Sigmoid colon (tissue), 7 donors: ENCODE measurements around the gene MIOX. TPM values are rescaled to one million over a fixed set of nuclear protein-coding genes. Genes with fewer than 3 reads are reported as not detected.

Experiments used
- DNase-seq: peaks from one replicate; pipeline ENCODE4 v3.0.0-alpha.2; 2019
- H3K27ac ChIP-seq, 4 donors: fragments of 200-600 bp; sonication (generic); one replicate each; pipeline ENCODE4 v1.5.1; 2016 to 2019; ENCODE audit warnings: mild to moderate bottlenecking in 1 of 4
- H3K27me3 ChIP-seq, 3 donors: fragments of 200-600 bp; sonication (generic); one replicate each; pipeline ENCODE4 v1.5.1; 2019; ENCODE audit warnings: mild to moderate bottlenecking in 1 of 3
- H3K36me3 ChIP-seq, 4 donors: fragments of 200-600 bp; sonication (generic); one replicate each; pipeline ENCODE4 v1.5.1; 2016 to 2019
- H3K4me1 ChIP-seq, 4 donors: fragments of 200-600 bp; sonication (generic); one replicate each; pipeline ENCODE4 v1.5.1; 2017 to 2019
- H3K4me3 ChIP-seq, 4 donors: fragments of 200-600 bp; sonication (generic); one replicate each; pipeline ENCODE4 v1.5.1; 2017 to 2019; ENCODE audit warnings: mild to moderate bottlenecking in 2 of 4, moderate library complexity in 1 of 4
- H3K9me3 ChIP-seq, 4 donors: fragments of 200-600 bp in 3 of 4; sonication (generic) in 3 of 4; one replicate each; pipeline versions ENCODE4 v1.5.1 to v1.6.1; 2013 to 2019
- EP300 ChIP-seq, 4 donors: sonication (generic); formaldehyde crosslinking; IDR thresholded peaks; one replicate each; pipeline ENCODE4 v1.6.1; 2017; ENCODE audit warnings: antibody characterized with exemption in 4 of 4
- POLR2A ChIP-seq, 2 donors: fragments of 450-650 bp; IDR thresholded peaks; one replicate each; pipeline ENCODE4 v1.6.1; 2016; ENCODE audit warnings: antibody characterized with exemption in 2 of 2, mild to moderate bottlenecking in 2 of 2, moderate library complexity in 2 of 2
- POLR2AphosphoS5 ChIP-seq, 4 donors: sonication (generic); formaldehyde crosslinking; IDR thresholded peaks; one replicate each; pipeline ENCODE4 v1.6.1; 2017; ENCODE audit warnings: antibody characterized with exemption in 4 of 4
- WGBS, 2 donors: extraction: QIAGEN DNeasy Blood & Tissue Kit; methylation state at CpG; one replicate each; pipeline ENCODE4 v1.1.7; 2013; 5-methylcytosine and 5-hydroxymethylcytosine counted together
- intact Hi-C: fragments of 100-400 bp; cut with DNase I; formaldehyde crosslinking; loops from one replicate; pipeline ENCODE4 v1.15.1; 2023
- polyA plus RNA-seq, 3 donors: library from polyadenylated mRNA; stranded (reverse); fragments of 200-250 nt; gene quantifications; one replicate each; pipeline ENCODE4 v1.2.3, GENCODE V29; 2013
- total RNA-seq, 4 donors: library from RNA; depleted of rRNA; stranded (reverse); fragments of >200 nt; gene quantifications; one replicate each; pipeline ENCODE4 v1.1.0, GENCODE V29; 2016
- TF ChIP-seq, protein P1 (sequence below), 4 experiments: fragments of 450-650 bp in 3 of 4; fragments of 200-600 bp in 1 of 4; IDR thresholded peaks; one replicate each; pipeline ENCODE4 v1.5.1; 2016 to 2019; ENCODE audit warnings: antibody characterized with exemption in 4 of 4, mild to moderate bottlenecking in 3 of 4, moderate library complexity in 2 of 4
- donor health status: healthy with polysubstance abuse.
- donor health status: Bipolar disorder and iron deficiency.
- donor health status: healthy.

Gene MIOX
- total and polyA plus RNA-seq, 7 donors, result 0.20 TPM; not detected in 6

DNA sequence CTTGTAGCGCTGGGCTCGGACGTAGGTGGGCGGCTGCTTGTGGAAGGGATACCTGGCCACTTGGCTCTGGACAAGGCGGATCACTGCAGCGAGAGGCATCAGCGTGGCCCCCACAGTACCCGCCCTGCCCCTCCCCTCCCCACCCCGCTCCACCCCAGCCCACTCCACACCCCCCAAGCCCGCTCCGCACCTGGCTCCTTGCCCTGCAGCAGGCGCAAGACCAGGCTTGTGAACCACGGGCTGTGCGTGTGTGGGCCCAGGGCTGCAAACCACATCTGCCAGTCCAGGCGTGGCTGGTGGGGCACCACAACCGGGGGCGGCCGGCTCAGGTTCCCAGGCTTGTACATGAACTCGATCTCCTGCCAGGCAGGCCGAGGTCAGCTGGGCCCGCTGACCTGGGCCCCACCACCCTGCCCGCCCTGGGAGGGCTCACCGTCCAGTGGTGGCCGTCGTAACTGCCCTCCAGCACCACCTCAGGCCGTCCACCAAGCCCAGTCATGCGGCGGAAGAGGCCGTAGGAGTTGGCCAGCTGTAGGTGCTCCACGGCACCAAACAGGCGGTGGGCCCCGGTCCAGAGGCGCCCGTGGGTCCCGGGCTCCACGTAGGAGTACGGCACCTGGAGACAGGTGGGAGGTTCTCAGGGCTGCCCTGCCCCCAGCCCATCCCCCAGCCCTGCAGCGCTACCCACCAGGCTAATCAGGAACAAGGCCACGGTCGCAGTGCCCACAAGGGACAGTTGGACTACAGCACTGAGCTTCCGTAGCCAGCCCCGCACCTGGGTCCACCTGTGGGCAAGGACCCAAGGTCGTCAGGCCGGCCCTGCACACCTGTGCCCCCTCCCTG is 17.9 kb downstream of the MIOX start:
- Histone ChIP-seq H3K4me1 (peaks cover 0 to 33% (median 24%) of the 10 kb centered on the region in 4 donors), H3K27me3 (no peaks in the 10 kb centered on the region), H3K4me3 (no peak overlapping the region), H3K36me3 (peaks cover 20 to 36% (median 29%) of the 10 kb centered on the region in 4 donors), H3K9me3 (no peaks in the 10 kb centered on the region), H3K27ac (no peak overlapping the region)
- intact Hi-C loops, result loop anchor here (5.0 kb wide), 2 partner anchors 157 to 262 kb away; no protein-coding TSS in a partner anchor
- WGBS, 2 donors, result 94% methylated on average over 44 of the region's 44 CpGs
- no peak for DNase-seq
- TF ChIP-seq POLR2A (IDR thresholded peaks at IDR 0.05) (no peak), EP300 (IDR thresholded peaks at IDR 0.05) (no peak), POLR2AphosphoS5 (IDR thresholded peaks at IDR 0.05) (no peak)
- TF ChIP-seq, protein P1, sequence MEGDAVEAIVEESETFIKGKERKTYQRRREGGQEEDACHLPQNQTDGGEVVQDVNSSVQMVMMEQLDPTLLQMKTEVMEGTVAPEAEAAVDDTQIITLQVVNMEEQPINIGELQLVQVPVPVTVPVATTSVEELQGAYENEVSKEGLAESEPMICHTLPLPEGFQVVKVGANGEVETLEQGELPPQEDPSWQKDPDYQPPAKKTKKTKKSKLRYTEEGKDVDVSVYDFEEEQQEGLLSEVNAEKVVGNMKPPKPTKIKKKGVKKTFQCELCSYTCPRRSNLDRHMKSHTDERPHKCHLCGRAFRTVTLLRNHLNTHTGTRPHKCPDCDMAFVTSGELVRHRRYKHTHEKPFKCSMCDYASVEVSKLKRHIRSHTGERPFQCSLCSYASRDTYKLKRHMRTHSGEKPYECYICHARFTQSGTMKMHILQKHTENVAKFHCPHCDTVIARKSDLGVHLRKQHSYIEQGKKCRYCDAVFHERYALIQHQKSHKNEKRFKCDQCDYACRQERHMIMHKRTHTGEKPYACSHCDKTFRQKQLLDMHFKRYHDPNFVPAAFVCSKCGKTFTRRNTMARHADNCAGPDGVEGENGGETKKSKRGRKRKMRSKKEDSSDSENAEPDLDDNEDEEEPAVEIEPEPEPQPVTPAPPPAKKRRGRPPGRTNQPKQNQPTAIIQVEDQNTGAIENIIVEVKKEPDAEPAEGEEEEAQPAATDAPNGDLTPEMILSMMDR (IDR thresholded peaks at IDR 0.05), result no peak

DNA sequence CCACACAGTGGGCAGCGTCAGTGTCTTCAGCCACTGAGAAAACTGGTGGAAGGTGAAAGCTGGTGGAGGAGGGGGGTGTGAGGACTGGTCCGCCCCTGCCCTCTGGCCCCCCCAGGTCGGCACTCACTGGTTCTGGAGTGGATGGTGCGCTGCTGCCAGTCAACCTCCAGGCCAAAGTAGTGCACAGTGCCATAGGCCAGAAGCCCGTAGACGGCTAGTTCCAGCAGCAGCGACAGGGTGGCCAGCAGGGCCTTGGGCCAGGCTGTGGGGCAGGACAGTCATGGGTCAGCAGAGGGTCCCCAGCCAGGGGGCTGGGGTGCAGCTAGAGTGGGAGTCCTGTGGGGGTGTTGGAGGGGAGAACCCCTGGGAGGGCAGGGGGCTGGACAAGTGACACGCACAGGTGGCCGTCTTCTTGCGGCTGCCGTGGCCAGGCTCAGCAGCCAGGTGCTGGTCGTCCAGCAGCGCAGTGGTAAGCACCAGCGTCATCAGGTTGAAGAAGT is 18.7 kb downstream of the MIOX start:
- intact Hi-C loops, result loop anchor here (5.0 kb wide), 2 partner anchors 158 to 263 kb away; no protein-coding TSS in a partner anchor
- H3K9me3 ChIP-seq, result no peaks in the 10 kb centered on the region
- TF ChIP-seq POLR2A (IDR thresholded peaks at IDR 0.05) (no peak), POLR2AphosphoS5 (IDR thresholded peaks at IDR 0.05) (no peak), EP300 (IDR thresholded peaks at IDR 0.05) (no peak)
- TF ChIP-seq, protein P1 (IDR thresholded peaks at IDR 0.05), result no peak
- no peaks in the 10 kb centered on the region for H3K27me3 ChIP-seq
- H3K4me3 ChIP-seq, result no peak overlapping the region
- WGBS, 2 donors, result 94 to 96% methylated on average over 14 of the region's 14 CpGs
- peaks cover 0 to 39% (median 24%) of the 10 kb centered on the region in 4 donors for H3K4me1 ChIP-seq
- DNase-seq, result no peak
- H3K36me3 ChIP-seq, result peaks cover 20 to 36% (median 29%) of the 10 kb centered on the region in 4 donors
- no peak overlapping the region for H3K27ac ChIP-seq

DNA sequence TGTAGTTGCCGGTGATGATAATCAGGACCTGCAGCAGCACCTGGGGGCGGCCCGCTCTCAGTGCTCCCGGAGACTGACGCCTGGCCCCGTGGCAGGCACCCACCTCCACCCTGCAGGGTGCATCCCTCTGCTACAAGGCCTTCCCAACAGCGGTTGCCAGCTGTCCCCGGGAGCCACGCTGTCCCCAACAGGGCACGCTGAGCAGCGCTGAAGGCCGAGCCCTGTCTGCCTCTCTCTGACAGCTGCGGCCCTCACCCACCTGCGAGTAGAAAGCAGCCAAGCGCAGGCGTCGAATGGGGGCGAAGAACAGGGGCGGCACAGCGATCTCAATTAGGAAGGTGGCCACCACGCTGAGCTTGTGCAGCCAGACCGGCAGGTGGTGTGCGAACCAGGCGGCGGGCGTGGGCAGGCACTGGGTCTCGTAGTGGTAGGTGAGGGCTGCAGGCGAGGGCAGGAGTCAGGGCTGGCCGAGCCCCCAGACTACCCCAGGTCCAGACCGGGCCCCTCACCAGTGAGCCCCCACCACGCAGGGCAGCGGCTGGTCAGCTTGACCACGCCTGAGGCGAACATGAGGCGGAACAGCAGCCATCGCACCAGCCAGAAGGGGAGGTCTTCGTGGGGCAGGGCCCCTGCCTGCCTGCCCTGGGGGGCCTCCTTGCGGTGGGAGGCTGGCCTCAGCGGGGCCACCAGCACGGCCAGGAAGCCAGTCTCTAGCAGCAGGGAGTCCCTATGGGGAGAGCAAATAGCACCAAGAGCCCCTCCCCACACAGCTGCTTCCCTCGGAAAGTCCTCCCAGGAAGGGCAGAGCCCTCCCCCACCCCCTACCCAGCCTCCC is 19.3 kb downstream of the MIOX start:
- Histone ChIP-seq H3K27ac (no peak overlapping the region), H3K9me3 (no peaks in the 10 kb centered on the region), H3K27me3 (no peaks in the 10 kb centered on the region), H3K4me3 (peak overlapping the region; percentile 67 to 97 (median 96)), H3K4me1 (peaks cover 0 to 39% (median 24%) of the 10 kb centered on the region in 4 donors), H3K36me3 (peaks cover 20 to 36% (median 29%) of the 10 kb centered on the region in 4 donors)
- intact Hi-C loops, result loop anchor here (2.0 to 5.0 kb wide), 3 partner anchors 31 to 264 kb away; partner anchors contain the start of gene SBF1
- WGBS, 2 donors, result 92 to 94% methylated on average over 41 of the region's 41 CpGs
- DNase-seq, result peak; percentile 66
- TF ChIP-seq, protein P1 (IDR thresholded peaks at IDR 0.05), result no peak
- TF ChIP-seq POLR2A (IDR thresholded peaks at IDR 0.05) (no peak), POLR2AphosphoS5 (IDR thresholded peaks at IDR 0.05) (no peak), EP300 (IDR thresholded peaks at IDR 0.05) (no peak)

DNA sequence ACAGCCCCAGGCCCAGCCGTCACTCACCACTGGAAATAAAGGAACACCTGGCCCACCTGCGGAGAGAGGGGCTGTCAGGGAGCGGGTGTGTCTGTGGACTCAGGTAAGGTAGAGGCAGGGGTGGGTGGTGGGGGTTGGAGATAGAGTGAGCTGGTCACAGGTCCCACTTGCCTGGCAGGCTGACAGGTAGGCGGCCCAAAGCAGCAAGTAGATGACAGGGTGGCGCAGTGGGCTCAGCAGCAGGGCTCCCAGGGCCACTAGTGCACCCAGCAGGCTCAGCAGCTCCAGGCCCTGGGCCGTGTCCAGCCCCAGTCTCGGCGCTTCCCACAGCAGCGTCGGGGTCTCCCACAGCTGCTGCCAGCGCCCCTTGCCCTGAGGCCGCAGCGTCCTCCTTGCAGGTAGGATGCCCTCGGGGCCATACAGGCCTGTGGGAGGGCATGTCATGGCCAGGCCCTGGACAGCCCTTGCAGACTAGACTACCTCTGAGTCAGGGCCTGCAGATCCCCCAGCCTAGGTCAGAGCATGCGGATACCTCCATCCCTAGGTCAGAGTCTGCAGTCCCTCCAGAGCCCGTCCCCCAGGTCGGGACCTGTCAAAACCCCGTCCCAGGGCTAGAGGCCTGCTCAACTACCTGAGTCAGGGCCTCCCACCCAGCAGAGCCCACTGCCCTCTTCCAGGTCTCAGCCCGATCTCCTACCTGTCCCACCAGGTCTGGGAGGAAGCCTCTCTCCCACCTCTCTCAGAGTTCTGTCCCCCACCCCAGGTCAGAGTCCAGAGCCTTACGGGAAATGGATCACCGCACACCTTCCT is 20.2 kb downstream of the MIOX start:
- DNase-seq, result peak; percentile 82
- peak overlapping the region; percentile 67 to 97 (median 96) for H3K4me3 ChIP-seq
- H3K27me3 ChIP-seq, result no peaks in the 10 kb centered on the region
- H3K27ac ChIP-seq, result peak overlapping the region; percentile 88 to 94 (median 90)
- intact Hi-C loops, result loop anchor here (2.0 to 5.0 kb wide), 3 partner anchors 32 to 265 kb away; partner anchors contain the start of gene SBF1
- H3K36me3 ChIP-seq, result peaks cover 20 to 36% (median 29%) of the 10 kb centered on the region in 4 donors
- peaks cover 0 to 39% (median 24%) of the 10 kb centered on the region in 4 donors for H3K4me1 ChIP-seq
- H3K9me3 ChIP-seq, result no peaks in the 10 kb centered on the region
- 33 to 42% methylated on average over 21 of the region's 21 CpGs for WGBS, 2 donors
- TF ChIP-seq POLR2AphosphoS5 (IDR thresholded peaks at IDR 0.05), result no peak
- no peak for TF ChIP-seq POLR2A (IDR thresholded peaks at IDR 0.05)
- no peak for TF ChIP-seq EP300 (IDR thresholded peaks at IDR 0.05)
- TF ChIP-seq, protein P1 (IDR thresholded peaks at IDR 0.05), result no peak
